Measurements from ENCODE around the gene REST. TPM values are rescaled to one million over a fixed set of nuclear protein-coding genes. Genes with fewer than 3 reads are reported as not detected.
"Not testable (repeated sequence)": the region's sequence is repeated elsewhere in the genome, so short reads cannot be mapped to it uniquely, and the experiment has no call there.

Gene REST
- total RNA-seq, 6 donors from 2014 or later, result 18.3 to 40.2 (median 31.8) TPM

DNA sequence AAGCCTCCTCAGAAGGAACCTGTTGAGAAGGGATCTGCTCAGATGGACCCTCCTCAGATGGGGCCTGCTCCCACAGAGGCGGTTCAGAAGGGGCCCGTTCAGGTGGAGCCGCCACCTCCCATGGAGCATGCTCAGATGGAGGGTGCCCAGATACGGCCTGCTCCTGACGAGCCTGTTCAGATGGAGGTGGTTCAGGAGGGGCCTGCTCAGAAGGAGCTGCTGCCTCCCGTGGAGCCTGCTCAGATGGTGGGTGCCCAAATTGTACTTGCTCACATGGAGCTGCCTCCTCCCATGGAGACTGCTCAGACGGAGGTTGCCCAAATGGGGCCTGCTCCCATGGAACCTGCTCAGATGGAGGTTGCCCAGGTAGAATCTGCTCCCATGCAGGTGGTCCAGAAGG lies 22.9 kb downstream of the REST start:
- Histone ChIP-seq H3K4me1 (peaks cover 0 to 9% (median 2%) of the 10 kb centered on the region in 4 donors), H3K36me3 (peaks cover 7 to 53% (median 24%) of the 10 kb centered on the region in 4 donors), H3K27me3 (no peaks in the 10 kb centered on the region), H3K27ac (no peak overlapping the region), H3K4me3 (no peak overlapping the region), H3K9me3 (no peaks in the 10 kb centered on the region)
- ATAC-seq (ENCODE audit: low FRiP score in 2 of 2) (peak in 1 of 2 donors; percentile 49), DNase-seq (no peak)
- TF ChIP-seq POLR2AphosphoS5 (IDR thresholded peaks at IDR 0.05) (no peak), POLR2A (IDR thresholded peaks at IDR 0.05) (no peak), CTCF (IDR thresholded peaks at IDR 0.05) (no peak), EP300 (IDR thresholded peaks at IDR 0.05) (no peak)
- WGBS, 2 donors, result 95 to 97% methylated on average over 5 to 7 of the region's 7 CpGs

GRCh38 chr4:56931924-56932323 lies 24.2 kb downstream of the REST start:
- 76 to 78% methylated on average over 4 of the region's 4 CpGs for WGBS, 2 donors
- peaks cover 0 to 9% (median 2%) of the 10 kb centered on the region in 4 donors for H3K4me1 ChIP-seq
- H3K27me3 ChIP-seq, result no peaks in the 10 kb centered on the region
- ATAC-seq (ENCODE audit: low FRiP score in 2 of 2) (no peak), DNase-seq (no peak)
- no peak for TF ChIP-seq POLR2AphosphoS5 (IDR thresholded peaks at IDR 0.05)
- no peak for TF ChIP-seq POLR2A (IDR thresholded peaks at IDR 0.05)
- TF ChIP-seq EP300 (IDR thresholded peaks at IDR 0.05), result no peak
- no peak for TF ChIP-seq CTCF (IDR thresholded peaks at IDR 0.05)
- no peaks in the 10 kb centered on the region for H3K9me3 ChIP-seq
- no peak overlapping the region for H3K27ac ChIP-seq
- H3K36me3 ChIP-seq, result peaks cover 7 to 44% (median 21%) of the 10 kb centered on the region in 4 donors
- H3K4me3 ChIP-seq, result no peak overlapping the region

DNA sequence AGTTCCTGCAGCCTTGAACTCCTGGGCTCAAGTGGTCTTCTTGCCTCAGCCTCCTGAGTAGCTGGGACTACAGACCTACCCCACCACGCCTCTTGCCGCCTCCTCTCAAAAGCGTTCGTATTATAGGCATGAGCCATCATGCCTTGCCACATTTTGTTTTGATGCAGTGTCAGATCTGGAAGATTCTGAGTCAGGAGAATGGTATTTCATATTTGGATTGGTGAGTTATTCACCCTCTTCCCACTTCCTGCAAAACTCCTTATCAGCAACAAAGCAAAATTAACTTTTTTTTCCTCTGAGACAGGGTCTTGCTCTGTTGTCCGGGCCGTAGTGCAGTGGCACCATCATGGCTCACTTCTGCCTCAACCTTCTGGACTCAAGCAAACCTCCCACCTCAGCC lies 29.6 kb downstream of the REST start:
- WGBS, 2 donors, result 86 to 90% methylated on average over 6 of the region's 6 CpGs
- Histone ChIP-seq H3K4me1 (peaks cover 0 to 9% (median 2%) of the 10 kb centered on the region in 4 donors), H3K36me3 (peaks cover 0 to 33% (median 0%) of the 10 kb centered on the region in 4 donors), H3K4me3 (no peak overlapping the region), H3K9me3 (no peaks in the 10 kb centered on the region), H3K27ac (no peak overlapping the region), H3K27me3 (no peaks in the 10 kb centered on the region)
- ATAC-seq (ENCODE audit: low FRiP score in 2 of 2) (no peak), DNase-seq (no peak)
- TF ChIP-seq CTCF (IDR thresholded peaks at IDR 0.05) (no peak), POLR2AphosphoS5 (IDR thresholded peaks at IDR 0.05) (no peak), POLR2A (IDR thresholded peaks at IDR 0.05) (no peak), EP300 (IDR thresholded peaks at IDR 0.05) (no peak)

DNA sequence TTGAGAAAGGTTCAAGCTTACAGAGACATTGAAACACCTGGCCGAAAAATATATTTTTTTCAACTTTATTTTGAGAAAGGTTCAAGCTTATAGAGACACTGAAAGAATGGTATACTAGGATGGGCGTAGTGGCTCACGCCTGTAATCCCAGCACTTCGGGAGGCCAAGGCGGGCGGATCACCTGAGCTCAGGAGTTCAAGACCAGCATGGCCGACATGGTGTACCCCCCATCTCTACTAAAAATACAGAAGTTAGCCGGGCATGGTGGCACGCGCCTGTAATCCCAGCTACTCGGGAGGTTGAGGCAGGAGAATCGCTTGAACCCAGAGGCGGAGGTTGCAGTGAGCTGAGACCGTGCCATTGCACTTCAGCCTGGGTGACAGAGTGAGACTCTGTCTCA lies 32.1 kb downstream of the REST start:
- H3K36me3 ChIP-seq, result peaks cover 0 to 25% (median 0%) of the 10 kb centered on the region in 4 donors
- H3K4me1 ChIP-seq; DNase-seq; H3K9me3 ChIP-seq; H3K4me3 ChIP-seq; H3K27ac ChIP-seq; H3K27me3 ChIP-seq; ATAC-seq (ENCODE audit: low FRiP score in 2 of 2): not testable (repeated sequence)
- WGBS, 2 donors, result 96 to 98% methylated on average over 14 of the region's 14 CpGs

DNA sequence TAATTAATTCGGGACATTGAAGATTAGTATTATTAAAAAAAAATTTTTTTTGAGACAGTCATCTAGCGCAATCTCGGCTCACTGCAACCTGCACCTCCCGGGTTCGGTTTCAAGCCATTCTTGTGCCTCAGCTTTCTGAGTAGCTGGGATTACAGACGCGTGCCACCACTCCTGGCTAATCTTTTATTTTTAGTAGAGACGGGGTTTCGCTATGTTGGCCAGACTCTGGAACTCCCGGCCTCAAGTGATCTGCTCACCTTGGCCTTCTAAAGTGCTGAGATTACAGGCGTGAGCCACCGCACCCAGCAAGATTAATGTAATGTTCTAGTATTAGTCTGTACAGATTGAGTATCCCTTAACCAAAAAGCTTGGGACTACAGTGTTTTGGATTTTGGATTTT lies 32.7 kb downstream of the REST start:
- H3K27me3 ChIP-seq, result no peaks in the 10 kb centered on the region
- DNase-seq, result no peak
- no peaks in the 10 kb centered on the region for H3K9me3 ChIP-seq
- TF ChIP-seq EP300 (IDR thresholded peaks at IDR 0.05) (no peak), POLR2AphosphoS5 (IDR thresholded peaks at IDR 0.05) (no peak), CTCF (IDR thresholded peaks at IDR 0.05) (no peak), POLR2A (IDR thresholded peaks at IDR 0.05) (no peak)
- 96% methylated on average over 12 of the region's 12 CpGs for WGBS, 2 donors
- no peak overlapping the region for H3K4me3 ChIP-seq
- peaks cover 0 to 25% (median 0%) of the 10 kb centered on the region in 4 donors for H3K36me3 ChIP-seq
- H3K4me1 ChIP-seq, result no peaks in the 10 kb centered on the region
- no peak overlapping the region for H3K27ac ChIP-seq
- no peak for ATAC-seq (ENCODE audit: low FRiP score in 2 of 2)

Data from upper lobe of left lung (tissue), 6 donors.